IPS DF 4.7 (cell line): Measurements from ENCODE around the gene NRCAM.

Source experiments
- DNase-seq: peaks from one replicate; pipeline ENCODE4 v3.0.0-alpha.2; 2013; ENCODE audit warnings: low spot score; ENCODE audit errors: extremely low read depth

NRCAM gene

DNA sequence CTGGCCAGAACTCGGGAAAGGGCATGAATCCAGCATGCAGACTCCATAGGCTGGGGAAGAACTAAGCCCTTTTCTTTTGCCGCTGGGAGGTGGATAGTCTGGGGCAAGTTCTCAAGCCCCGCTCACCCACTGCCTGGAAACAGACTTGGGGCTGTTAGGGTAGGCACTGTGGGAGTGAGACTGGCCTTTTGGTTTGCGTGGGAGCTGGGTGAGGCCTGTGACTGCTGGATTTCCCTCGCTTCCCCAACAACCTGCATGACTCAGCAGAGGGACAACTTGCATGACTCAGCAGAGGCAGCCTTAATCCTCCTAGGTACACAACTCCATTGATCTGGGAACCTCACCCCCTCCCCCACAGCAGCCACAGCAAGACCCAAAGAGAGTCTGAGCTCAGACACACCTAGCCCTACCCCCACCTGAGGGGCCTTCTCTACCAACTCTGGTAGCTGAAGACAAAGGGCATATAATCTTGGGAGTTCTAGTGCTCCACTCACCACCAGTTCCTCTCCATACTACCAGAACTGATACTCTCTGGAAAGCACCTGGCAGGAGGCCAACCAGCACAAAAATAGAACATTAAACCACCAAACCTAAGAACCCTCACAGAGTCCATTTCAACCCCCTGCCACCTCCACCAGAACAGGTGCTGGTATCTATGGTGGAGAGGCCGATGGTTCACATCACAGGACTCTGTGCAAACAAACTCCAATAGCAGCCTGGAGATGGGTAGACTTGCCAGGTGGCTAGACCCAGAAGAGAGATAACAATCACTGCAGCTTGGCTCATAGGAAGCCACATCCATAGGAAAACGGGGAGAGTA, 244.6 kb downstream of the NRCAM start:
- DNase-seq, result peak; percentile 14

DNA sequence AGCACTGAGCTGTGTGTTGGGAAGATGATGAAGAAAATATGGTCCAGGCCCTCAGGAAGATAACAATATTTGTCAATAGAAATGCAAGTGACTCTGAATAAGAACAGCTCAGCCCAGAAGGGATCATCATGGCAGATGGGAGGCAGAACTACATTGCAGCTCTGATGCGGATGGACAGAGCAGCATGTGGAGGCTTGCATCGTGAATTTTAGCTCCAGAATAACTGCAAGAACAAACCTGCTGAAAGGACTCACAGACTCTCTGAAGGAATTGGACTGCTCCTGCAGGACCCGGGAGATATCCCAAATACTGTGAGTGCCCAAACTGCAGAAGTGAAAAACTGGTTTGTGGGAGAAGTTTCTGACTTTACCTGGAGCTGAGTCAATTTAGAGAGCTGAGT, 245.4 kb downstream of the NRCAM start:
- DNase-seq, result no peak

DNA sequence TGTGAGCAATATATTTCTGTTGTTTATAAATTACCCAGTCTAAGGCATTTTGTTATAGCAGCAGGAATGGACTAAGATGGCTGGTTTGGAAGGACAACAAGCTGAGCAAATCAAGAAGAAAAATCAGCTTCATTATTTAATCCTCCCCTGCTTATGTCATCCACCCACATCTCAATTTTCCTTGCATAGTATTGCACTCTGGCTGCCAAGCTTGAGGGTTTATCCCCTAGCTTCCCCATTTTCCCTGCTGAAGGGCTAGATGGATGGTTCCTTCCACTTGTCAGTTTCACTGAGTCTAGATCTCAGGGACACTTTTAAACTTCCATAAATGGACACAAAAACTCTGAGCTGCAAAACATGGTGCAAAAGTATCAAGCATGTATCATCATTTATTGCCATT, 250.9 kb downstream of the NRCAM start:
- no peak for DNase-seq

DNA sequence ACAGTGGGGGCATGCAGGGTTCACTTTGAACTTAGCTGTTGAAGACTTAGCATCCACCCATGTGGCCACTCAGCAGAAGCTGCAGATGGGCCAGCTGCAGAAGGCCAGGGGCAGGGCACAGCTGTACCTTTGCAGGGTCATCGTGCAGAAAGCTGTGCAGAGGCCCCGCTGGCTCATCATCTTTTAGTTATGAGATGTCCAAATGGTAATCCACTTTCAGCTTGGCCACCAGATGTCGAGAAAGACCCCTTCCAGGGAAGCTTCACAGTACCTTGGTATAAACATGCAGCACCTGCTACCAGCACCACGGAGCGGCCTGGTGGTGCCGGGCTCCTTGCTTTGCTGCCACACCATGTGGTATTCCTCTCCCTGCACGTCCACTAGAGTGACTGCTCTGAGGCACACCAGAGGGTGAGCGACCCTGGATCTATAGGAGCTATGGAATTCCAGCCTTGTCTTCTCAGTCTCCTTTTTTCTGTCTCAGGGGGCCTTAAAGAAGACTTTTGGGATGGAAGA, 251.9 kb downstream of the NRCAM start:
- DNase-seq, result no peak

DNA sequence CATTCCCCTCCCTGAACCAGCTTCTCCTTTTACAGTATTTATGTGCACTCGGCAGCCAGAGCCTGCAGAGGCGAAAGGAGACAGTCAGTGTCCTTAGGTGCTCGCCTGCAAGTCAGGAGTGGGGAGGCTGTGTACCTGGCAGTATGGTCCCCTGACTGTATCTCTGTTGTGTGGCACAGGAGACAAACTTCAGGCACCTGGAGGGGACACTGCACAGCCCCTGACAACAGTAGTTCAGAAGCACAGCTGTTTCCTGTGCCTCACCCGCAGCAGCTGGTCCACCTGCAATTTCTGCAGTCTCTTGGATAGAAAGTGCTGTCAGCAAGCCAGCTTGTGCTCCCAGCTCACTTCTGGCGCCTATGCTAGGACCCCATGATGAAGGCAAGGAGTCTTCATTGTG, 252.7 kb downstream of the NRCAM start:
- no peak for DNase-seq

DNA sequence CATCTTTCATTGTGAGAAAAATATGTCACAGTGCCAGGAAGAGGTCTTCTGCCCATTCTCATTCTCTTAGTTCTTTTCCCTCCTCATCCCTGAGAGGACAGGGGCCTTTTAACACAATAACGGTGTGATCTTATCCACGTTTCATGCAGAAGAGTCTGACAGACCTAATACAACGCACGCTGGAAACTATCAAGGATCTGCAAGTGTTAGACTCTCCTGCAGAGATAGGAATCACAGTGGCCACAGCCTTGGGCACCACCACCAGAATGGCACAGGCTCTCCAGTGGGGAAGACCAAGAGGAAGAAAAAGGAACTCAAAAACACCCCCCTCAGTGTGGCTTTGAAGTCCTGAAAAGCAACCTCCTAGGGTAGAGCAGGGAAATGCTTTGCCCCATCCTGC, 253.5 kb downstream of the NRCAM start:
- DNase-seq, result no peak

DNA sequence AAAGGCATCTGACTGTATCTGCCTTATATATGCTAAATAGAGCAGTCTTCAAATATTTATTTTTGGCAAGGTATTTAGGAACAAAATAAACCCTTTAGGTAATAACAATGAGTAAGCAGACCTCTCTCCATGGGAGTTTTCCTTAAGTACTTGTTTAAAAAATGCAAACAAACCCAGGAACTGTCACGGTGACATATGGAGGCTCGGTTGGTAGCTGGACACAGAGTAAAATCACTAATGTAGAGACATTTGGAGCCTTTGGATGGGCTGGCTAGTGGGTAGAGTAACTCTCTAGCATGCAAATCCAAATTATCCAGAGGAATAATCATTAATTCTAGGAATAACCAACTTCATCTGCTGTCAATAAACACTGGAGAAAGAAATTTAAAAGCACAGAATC, 254.5 kb downstream of the NRCAM start:
- DNase-seq, result no peak

DNA sequence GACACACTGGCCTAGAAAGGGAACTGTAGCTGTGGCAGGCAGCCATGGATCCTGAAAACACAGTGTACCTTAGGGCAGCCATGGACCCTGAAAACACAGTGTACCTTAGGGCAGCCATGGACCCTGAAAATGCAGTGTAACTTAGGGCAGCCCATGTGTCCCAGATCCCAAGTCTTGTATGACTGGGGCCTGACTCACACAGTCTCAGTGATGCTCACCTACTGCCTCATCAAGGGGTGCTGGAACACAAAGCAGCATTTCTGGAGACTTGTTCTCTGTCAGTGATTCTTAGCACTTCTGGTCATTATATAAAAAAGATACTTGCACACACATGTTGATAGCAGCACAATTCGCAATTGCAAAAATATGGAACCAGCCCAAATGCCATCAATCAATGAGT, 255.9 kb downstream of the NRCAM start:
- DNase-seq, result no peak

DNA sequence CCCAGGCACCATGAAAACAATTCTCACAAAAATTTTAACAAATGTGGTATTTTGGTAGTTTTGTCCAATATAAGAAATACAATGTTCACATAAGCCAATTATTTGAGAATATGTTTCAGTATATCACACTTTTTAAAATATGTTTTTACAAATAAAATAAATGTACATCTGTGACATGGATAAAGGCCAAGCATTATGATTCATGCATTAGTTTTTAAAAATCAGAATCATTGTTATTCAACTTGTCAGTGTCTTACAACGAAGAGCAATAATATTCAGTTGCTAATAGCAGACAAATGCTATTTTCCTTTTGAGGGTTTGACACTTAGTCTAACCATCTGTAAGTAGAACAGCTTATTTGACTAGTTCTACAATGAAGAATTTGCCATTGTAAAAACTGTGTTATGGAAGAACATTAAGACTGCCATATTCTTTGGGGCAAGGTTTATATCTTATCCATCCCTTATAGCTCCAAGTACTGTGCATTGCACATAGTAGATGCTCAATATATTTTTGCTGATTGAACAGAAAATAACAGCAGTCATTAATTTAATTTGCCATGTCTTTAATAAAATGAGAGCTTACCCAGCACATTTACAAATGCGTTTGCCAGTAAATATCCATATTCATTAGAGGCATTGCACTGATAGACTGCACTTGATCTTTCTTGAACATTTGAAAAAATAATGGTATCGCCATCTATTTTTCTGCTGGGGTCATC, 258.7 kb downstream of the NRCAM start:
- no peak for DNase-seq

DNA sequence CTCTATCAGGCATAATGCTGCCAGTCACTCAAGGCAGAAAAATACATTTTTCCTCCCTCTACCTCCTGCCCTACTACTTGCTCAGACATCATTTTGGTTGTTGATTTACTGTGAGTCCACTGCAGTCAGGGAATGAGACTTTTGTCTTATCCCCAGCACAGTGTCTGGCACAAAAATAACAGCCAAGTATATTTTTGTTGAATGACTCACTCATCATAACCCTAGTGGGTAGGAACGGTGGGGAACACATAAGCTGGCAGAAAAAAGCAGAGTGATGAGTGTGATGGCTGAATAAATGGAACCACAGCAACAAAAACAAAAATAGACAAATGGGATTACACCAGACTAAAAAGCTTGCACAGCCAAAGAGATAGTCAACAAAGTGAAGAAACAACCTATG, 260.2 kb downstream of the NRCAM start:
- no peak for DNase-seq

DNA sequence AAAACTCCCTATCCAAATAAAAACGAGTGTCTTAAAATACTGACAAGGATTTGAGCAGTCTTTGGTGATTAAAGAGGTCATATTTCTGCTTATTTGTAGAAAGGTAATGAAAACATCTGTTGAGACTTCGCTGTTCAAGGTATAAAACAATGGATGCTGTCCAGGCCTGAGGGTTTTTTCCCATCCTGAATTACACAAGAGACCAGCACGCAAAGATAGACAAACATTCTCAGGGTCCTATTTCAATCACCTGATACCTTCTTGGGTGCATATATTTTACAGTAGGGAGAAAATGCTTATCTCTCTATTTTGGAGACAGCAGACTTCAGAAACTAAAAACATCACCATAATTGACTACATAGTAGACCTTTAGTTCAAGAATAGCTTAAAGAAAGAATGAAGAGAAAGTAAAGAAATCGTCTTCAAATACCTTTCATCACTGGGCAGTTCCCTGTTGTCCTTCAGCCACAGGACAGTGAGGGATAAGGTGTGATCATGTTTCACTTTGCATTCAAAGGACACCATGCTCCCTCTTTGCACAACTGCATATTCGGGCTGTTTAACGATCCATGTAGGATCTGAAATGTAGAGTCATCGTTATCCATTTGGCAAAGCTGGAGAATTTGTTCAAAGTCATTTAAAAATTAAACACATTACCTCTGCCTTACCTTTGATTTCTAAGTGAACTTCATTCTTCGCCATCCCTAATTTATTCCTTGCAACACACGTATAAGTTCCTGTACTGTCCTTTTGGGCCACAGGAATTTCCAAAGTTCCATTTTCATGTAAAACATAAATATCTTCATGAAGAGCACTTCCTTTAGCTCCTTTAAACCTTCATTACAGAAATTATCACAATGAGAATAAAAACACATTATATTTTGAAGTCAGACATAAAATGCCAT, 262.4 kb downstream of the NRCAM start:
- no peak for DNase-seq

DNA sequence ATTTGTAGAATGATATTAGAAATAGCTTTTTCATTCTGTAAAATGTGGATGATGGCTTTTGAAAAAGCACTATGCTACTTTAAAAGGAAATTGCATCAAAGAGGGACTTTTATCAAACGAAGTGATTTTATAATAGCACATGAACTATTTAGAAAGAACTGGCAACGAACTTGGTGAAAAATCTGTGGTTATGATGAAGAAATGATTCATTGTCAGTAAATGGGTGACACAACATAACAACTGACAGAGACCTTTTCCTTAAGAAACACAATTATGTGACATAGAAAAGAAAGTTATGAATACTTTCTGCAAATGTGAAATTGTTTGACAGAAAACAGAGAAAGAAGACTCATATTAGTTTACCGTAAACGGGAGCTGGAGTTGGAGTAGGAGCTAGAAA, 265.3 kb downstream of the NRCAM start:
- DNase-seq, result no peak

DNA sequence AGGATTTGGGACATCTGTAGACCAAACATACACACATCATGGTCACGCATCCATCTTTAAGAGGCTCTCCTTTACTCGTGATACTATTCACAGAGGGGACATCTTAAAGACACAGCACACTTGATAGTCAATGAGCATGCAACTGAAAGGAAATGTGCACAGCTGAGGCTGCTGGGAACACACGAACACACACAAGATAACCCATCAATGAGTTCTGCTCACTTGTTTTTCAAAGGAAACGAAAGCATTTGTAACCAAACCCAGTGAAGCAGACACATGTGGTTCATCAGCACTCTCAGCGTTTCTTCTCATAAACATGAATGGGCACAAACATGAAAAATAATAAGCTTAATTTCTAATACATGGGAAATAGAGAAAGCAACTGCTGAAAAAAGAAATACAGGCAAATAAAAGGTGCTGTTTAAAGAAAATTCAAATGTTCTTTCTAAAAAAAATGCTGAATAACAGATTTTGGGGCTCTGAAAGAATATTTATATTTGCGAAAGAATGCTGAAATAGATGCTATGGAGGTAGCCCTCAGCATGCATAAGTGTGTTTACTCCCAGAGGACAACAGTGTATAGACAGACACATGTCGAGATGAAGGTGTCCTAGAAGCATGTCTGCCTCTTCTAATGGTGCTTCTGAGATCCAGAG, 266.4 kb downstream of the NRCAM start:
- DNase-seq, result no peak

DNA sequence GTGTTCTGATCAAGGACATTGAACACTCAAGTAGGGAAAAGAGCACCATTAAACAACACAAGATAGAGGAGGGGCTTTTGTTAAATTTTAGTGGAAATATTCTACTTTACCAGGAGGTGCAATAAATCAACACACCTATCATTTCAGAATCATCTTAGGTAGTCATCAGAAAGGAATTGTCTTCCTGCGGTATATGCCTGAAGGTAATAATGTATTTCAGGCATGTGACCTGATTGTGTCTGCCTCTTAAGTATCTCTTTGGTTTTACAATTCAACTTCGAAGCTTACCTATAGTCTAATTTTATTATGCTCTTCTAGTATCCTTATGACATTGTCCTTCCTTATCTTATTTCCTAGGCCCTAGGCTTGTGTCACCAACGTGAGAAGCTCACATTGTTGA, 267.5 kb downstream of the NRCAM start:
- no peak for DNase-seq

DNA sequence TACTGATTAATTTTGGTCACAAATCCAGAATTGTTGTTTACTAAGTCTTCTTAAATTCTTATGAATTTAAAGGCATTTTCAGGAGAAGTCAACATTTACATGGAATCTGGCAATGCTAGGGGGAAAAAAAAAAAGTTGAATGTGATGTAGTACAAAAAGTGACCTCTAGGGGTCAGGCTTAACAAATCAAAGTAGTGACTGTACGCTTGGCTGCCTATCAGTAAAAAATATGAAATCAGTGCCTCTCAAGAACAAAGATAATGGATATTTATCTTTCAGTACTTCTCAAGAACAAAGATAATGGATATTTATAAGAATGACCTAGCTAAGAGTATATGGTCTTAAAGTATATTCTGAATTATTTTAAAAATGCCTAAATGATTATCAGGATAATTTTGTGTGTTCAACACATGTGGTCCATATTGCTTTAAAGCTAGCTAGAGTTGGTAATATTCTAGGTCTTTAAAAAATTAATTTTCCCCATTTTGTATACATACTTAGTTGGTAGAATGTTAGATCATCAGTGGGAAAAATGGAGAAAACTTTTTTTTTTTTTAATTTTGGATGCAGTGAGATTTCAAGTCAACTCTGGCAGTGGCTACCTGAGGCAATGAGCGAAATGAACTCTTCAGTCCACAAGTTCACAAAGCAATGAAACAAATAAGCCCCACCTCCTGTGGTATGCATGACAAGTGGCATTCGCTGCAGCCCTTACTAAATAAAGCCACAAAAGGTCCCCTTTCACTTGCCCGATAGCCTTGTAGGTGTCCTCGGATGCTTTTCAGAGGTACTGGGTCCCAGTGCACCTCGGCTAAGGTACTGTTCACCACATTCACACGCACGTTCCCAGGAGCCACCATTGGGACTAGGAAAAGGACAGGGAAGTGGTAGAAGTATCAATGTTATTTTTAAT, 274.9 kb downstream of the NRCAM start:
- DNase-seq, result peak; percentile 89

DNA sequence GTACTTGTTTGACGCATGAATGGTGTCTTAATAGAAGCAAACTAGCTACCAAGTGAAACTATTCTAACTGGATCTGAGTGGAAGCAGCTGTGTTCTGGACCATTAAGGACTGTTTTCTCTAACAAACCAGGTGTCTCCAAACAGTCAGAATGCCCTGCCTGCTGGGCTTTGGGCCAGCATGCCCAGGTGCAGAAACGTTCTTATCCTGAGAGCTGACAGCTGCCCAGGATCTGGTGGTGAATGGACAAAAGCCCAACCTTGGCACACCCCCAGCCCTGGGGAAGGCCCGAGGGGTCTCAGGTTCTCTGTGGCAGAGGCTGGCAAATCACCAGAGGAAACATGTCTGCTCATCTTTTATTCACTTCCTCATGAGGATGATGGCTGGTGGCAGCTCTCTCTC, 277.8 kb downstream of the NRCAM start:
- no peak for DNase-seq

DNA sequence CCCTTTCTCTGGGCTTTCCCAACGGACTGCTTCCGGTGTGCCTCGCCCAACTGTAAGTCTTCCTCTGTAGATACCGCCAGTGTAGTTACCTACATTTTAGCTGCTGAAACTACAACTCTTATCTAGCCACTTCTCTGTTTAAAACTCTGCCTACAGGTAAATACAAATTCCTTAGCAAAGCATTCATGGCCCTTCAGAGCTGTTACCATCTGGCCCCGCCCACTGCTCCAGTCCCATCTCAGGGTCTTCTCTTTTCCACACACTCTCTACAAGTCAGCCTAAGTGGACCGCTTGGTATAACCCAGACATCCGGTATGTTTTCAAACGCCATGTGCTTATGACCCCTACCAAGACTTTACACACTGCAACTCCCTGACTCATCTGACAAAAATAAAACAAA, 285.1 kb downstream of the NRCAM start:
- DNase-seq, result no peak

DNA sequence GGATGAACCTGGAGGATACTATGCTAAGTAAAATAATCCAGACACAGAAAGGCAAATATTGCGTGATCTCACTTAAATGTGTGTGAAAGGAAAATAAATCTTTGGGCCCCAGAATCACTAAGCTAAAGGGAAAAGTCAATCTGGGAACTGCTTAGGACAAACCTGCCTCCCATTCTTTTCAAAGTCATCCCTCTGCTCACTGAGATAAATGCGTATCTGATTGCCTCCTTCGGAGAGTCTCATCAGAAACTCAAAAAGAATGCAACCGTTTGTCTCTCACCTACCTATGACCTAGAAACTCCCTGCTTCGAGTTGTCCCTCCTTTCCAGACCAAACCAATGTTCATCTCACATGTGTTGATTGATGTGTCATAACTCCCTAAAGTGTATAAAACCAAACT, 286.0 kb downstream of the NRCAM start:
- DNase-seq, result no peak

DNA sequence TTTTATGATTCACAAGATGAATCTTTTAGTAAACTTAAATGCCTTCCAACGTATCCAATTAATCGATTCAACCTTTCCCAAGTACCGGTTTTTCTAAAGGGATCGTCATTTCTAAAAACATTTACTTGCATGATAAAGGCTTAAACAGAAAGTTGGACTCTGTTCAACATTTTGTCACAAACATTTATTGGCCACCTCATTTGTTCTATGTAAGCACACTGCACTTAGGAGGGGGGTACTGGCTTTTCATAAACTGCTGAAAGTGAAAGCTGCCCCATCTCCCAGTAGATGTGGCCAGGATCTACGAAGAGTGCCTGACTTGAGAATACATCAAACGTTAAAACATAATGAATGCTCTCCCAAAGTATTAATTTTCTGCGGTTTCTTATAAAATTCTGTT, 288.8 kb downstream of the NRCAM start:
- no peak for DNase-seq

DNA sequence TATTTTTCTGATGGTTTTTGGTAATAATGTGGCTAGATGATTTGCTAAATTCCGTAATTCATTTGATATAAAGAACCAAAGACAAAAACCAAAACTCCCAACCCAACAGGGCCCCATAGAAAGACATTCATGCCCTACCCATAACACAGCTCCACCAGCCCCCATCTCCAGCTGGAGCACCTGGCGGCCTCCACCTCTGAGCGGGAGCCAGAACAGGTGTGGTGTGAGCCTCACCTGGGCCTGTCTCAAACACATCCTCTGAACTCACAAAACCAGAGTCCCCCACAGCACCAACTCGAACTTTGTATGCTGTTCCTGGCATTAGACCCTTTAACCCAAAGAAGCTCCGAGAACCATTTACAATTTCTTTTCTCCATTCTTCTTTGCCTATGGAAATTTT, 289.5 kb downstream of the NRCAM start:
- no peak for DNase-seq
